ENCODE data around the gene C2orf92.

The C2orf92 gene

DNA sequence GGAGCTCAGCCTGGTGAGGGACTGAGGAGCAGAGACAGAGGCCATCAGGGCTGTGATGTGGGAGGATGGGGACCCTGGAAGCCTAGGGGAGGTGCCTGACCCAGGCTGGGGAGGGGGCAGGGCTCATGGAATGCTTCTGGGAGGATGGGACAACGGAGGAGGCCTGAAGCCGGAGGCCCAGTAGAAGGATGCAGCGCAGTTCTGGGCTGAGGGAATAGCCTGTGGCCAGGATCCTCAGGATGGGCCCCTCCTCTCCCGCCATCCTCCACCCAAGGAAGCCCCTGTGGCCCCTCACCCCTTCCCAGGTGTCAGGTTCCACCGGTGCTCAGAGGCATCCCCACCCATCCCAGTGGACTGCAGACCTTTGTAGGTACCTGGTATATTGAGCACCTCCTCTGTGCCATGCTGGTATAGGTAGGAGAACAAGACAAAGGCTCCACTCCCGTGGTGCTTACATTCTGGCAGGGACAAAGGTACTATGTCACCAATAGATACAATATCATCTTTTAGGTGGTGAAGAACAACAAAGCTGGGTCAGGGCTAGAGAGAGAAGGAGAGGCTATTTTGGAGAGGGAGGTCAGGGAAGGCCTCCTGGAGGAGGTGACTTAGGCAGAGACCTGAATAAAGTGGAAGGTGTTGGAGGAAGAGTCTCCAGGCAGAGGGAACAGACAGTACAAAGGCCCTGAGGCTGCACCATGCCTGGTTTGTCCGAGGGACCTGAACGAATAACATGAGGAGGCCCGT is 46.6 kb downstream of the C2orf92 start:
- no peak for DNase-seq (ENCODE audit: low read depth)
- TF ChIP-seq, protein P1, sequence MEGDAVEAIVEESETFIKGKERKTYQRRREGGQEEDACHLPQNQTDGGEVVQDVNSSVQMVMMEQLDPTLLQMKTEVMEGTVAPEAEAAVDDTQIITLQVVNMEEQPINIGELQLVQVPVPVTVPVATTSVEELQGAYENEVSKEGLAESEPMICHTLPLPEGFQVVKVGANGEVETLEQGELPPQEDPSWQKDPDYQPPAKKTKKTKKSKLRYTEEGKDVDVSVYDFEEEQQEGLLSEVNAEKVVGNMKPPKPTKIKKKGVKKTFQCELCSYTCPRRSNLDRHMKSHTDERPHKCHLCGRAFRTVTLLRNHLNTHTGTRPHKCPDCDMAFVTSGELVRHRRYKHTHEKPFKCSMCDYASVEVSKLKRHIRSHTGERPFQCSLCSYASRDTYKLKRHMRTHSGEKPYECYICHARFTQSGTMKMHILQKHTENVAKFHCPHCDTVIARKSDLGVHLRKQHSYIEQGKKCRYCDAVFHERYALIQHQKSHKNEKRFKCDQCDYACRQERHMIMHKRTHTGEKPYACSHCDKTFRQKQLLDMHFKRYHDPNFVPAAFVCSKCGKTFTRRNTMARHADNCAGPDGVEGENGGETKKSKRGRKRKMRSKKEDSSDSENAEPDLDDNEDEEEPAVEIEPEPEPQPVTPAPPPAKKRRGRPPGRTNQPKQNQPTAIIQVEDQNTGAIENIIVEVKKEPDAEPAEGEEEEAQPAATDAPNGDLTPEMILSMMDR (IDR thresholded peaks at IDR 0.05; ENCODE audit: low read length, missing control alignments) = no peak
- H3K4me3 ChIP-seq (replicated peaks; ENCODE audit: low read depth, low read length) = no peak overlapping the region

GRCh38 chr2:97716695-97717612 is 47.4 kb downstream of the C2orf92 start:
- no peak overlapping the region for H3K4me3 ChIP-seq (replicated peaks; ENCODE audit: low read depth, low read length)
- TF ChIP-seq, protein P1 (IDR thresholded peaks at IDR 0.05; ENCODE audit: low read length, missing control alignments) = no peak
- no peak for DNase-seq (ENCODE audit: low read depth)

GRCh38 chr2:97717613-97717995 is 48.1 kb downstream of the C2orf92 start:
- no peak overlapping the region for H3K4me3 ChIP-seq (replicated peaks; ENCODE audit: low read depth, low read length)
- TF ChIP-seq, protein P1 (IDR thresholded peaks at IDR 0.05; ENCODE audit: low read length, missing control alignments) = no peak
- no peak for DNase-seq (ENCODE audit: low read depth)

DNA sequence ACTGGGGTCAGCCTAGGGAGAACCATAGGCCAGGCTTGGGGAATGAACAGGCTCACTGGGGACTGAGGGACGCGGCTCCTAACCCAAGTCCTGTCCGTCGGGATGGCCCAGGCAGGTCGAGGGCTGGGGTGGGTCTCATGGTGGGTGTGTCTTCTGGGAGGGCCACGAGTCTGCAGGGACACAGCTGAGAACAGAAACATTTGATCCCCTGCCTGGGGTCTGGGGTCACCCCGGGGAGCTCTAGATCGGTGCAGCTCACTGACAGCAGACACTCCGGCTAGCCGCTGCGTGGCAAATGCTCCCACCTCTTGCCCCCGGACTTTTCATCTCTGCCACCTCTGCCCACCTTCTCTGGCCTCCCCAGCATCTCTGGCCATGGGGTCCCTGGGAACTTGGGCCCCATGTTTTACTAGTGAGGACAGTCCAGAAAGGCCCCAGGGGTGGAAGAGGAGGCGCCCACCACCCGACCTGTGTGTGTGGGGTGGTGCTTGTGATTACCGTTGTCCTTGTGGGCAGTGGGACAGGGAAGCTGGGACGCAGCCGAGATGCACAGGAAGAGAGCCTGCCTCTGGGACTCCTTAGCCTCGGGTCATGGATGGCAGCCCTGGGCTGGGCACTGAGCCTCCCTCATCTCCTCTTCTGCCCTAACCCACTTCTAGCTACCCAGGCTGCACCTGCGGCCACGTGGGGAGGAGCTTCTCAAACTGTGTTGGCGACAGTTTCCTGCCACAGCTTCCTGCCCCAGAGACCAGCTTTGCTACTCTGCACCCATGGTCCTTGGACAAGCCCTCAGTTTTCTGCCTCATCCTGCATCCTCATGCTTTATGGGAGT is 48.8 kb downstream of the C2orf92 start:
- no peak overlapping the region for H3K4me3 ChIP-seq (replicated peaks; ENCODE audit: low read depth, low read length)
- no peak for DNase-seq (ENCODE audit: low read depth)
- TF ChIP-seq, protein P1 (IDR thresholded peaks at IDR 0.05; ENCODE audit: low read length, missing control alignments) = no peak

DNA sequence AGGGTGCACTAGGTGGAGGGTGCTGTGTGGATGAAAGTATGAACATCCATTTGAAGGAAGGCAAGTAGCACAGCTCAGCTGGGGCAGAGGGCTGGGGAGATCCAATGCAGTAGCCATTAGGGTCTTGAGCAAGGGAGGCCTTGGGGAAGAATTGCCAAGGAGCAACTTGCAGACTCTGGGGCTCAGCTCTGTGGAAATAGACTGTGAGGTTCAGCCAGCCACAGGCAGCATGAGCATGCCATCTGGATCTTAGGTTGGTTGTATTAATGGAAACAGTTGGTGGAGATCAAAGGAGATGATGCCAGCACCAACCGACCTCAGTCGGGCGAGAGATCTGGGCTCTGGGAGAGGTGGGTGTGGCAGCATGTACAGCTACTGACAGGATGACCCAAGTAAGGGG is 49.4 kb downstream of the C2orf92 start:
- TF ChIP-seq, protein P1 (IDR thresholded peaks at IDR 0.05; ENCODE audit: low read length, missing control alignments) = no peak
- no peak overlapping the region for H3K4me3 ChIP-seq (replicated peaks; ENCODE audit: low read depth, low read length)
- DNase-seq (ENCODE audit: low read depth) = no peak

- H3K4me3 ChIP-seq (replicated peaks; ENCODE audit: low read depth, low read length) = no peak overlapping the region
- TF ChIP-seq, protein P1 (IDR thresholded peaks at IDR 0.05; ENCODE audit: low read length, missing control alignments) = no peak
- no peak for DNase-seq (ENCODE audit: low read depth)
These were observed 50.0 kb downstream of the C2orf92 start for GRCh38 chr2:97719362-97720155.
